Fibroblast of the aortic adventitia (primary cell): ENCODE results near the gene CCNG2. TPM values are rescaled to one million over a fixed set of nuclear protein-coding genes. Genes with fewer than 3 reads are reported as not detected.

Source experiments
- DNase-seq: peaks from one replicate; pipeline ENCODE4 v3.0.0-alpha.2; 2010; ENCODE audit warnings: low read depth
- H3K4me3 ChIP-seq: 2 replicates; pipeline ENCODE4 v1.5.1; 2011; ENCODE audit warnings: low read depth, mild to moderate bottlenecking, control low read depth, low read length, moderate library complexity
- CTCF ChIP-seq: IDR thresholded peaks from 2 replicates; pipeline ENCODE4 v1.5.1; 2011; ENCODE audit warnings: mild to moderate bottlenecking, low read length, control low read depth, inconsistent platforms; ENCODE audit not compliant: insufficient read depth
- total RNA-seq: library from RNA; depleted of rRNA; stranded (reverse); fragments of >200 nt; gene quantifications from 2 replicates; pipeline ENCODE4 v1.2.3, GENCODE V29; 2012; ENCODE audit warnings: low replicate concordance

Gene CCNG2
- total RNA-seq, 1 donor: 22.8 TPM

GRCh38 chr4:77146186-77147078, 10.6 kb upstream of the CCNG2 start:
- no peak overlapping the region for H3K4me3 ChIP-seq
- no peak for TF ChIP-seq CTCF
- no peak for DNase-seq

GRCh38 chr4:77147079-77147782, 9.8 kb upstream of the CCNG2 start:
- no peak overlapping the region for H3K4me3 ChIP-seq
- no peak for DNase-seq
- no peak for TF ChIP-seq CTCF

- no peak overlapping the region for H3K4me3 ChIP-seq
- no peak for TF ChIP-seq CTCF
- DNase-seq: no peak
Measured at GRCh38 chr4:77148078-77148477, 8.9 kb upstream of the CCNG2 start.

- TF ChIP-seq CTCF: no peak
- no peak for DNase-seq
- no peak overlapping the region for H3K4me3 ChIP-seq
Measured at GRCh38 chr4:77149789-77150188, 7.2 kb upstream of the CCNG2 start.

GRCh38 chr4:77151241-77151640, 5.8 kb upstream of the CCNG2 start:
- H3K4me3 ChIP-seq: no peak overlapping the region
- no peak for DNase-seq
- no peak for TF ChIP-seq CTCF

- H3K4me3 ChIP-seq: no peak overlapping the region
- DNase-seq: no peak
- no peak for TF ChIP-seq CTCF
Measured at GRCh38 chr4:77152421-77152820, 4.6 kb upstream of the CCNG2 start.
